GM19397 (cell line): ENCODE measurements around the gene EED.
"Not testable (repeated sequence)": the region's sequence is repeated elsewhere in the genome, so short reads cannot be mapped to it uniquely, and the experiment has no call there.

Source experiments
- ATAC-seq: cut with Tn5 transposase; IDR thresholded peaks from one replicate; pipeline ENCODE4 v1.9.1; 2021; ENCODE audit warnings: mild to moderate bottlenecking, moderate library complexity; ENCODE audit not compliant: unreplicated experiment

EED gene

DNA sequence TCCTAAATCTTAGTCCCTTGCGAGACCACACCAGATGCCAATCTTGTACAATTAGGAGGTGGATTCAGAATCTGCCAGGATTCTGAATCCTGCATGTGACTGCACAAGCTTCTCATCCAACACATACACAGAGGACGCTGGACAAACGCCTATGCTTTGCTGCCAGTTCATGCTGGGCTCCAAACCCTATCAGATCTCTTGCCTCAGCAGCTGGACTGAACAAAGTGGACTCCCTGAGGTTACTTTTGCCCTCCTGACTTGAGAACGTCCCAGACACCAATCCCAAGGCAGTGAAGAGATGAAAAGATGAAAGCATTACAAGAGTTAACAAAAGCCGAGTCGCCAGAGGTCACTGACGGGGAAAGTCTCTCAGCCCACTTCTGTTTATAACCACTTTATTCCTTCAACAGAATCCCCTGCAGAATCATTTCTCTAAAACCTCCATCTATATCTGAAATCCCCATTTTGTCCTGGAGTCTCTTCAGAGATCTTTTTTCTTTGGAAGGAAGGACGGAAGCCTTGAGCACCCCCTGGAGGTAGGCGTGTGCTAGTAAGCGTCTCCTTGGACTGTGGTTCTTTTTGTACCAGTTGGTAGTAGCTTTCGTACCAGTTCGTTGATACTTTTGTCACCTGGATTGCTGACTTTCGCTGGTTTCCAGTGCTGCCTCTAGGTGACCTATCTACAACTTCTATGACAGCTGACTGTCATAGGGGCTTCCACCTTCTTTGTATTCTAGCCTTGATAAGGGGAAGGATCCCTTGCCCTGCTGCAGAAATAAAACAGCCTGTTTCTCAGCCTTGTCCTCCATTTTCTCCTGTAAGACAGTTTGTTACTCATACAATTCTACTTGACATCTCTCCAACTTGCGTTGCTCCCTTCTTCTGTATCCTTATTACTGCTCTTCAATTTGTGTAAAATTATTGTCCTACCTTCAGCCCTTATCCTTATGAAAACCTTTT, 26.1 kb upstream of the EED start:
- ATAC-seq: peak; percentile 39

DNA sequence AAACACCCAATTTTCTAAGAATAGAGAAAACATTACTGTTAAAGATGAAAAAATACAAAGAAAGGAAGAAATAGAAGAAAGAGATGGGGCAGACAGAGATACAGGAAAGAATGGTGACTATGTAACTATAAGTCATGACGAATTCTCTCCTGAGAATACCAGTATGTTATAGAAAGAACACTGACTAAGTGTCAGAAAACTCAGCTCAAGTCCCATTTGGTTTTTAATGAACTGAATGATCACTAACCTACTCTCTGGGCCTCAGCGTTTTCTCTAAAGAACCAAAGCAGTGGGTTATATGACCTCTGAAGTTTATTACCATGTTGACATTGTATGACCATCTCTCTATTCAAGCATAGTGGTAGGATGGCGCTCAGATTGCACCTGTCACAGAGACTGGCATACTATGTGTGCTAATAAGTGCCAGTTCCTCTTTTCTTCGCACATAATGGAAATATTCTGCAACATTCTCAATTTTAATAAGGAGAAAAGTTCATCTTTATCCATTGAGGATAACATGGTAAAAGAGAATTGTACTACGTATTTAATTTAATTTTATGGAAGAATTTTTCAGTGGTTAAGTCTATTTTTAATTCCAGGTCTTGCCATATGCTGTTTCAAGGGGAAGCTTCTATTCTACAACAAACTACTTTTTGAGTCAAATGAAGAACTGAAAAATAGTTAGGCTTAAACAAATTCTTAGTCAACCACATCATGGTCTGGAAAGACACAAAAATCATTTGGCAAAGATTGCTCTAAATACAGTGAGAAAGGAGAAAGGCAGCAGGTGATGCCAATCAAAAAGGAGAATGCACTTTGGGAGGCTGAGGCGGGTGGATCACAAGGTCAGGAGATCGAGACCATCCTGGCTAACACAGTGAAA, 25.0 kb upstream of the EED start:
- ATAC-seq: peak; percentile 72

DNA sequence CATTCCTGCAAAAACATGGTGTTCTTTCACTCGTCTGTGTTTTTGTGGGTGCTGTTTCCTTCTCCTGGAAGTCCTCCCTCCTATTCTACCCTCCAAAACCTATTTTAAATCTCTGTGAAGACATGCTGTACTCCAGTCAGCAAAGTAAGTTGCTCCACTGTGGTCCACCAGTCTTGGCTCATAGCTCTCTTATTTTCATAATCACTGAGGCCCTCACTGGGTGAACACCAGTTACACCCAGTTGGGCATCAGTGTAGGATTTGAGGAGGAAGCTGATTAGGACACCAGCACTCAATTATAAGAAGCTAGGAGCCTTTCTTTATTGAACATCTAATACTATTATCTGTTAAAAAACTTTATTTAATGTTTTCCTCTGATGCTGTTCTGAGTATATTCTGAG, 23.9 kb upstream of the EED start:
- ATAC-seq: no peak

- ATAC-seq: no peak
Observed at GRCh38 chr11:86222081-86222480, 22.5 kb upstream of the EED start.

DNA sequence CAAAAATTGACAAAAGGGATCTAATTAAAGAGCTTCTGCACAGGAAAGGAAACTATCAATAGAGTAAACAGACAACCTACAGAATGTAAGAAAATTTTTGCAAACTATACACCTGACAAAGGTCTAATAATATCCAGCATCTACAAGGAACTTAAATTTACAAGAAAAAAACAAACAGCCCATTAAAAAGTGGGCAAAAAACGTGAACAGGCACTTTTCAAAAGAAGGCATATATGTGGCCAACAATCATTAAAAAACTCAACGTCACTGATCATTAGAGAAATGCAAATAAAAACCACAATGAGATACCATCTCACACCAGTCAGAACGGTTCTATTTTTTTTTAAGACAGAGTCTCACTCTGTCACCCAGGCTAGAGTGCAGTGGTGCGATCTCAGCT, 20.0 kb upstream of the EED start:
- ATAC-seq: not testable (repeated sequence)

DNA sequence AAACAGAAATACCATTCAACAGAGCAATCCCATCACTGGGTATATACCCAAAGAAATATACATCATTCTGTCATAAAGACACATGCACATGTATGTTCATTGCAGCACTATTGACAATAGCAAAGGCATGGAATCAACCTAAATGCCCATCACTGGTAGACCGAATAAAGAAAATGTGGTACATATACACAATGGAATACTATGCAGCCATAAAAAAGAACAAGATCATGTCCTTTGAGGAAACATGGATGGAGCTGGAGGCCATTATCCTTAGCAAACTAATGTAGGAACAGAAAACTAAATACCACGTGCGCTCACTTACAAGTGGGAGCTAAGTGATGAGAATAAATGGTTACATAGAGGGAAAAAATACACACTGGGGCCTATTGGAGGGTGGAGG, 19.2 kb upstream of the EED start:
- not testable (repeated sequence) for ATAC-seq

GRCh38 chr11:86228269-86229038, 16.1 kb upstream of the EED start:
- no peak for ATAC-seq

DNA sequence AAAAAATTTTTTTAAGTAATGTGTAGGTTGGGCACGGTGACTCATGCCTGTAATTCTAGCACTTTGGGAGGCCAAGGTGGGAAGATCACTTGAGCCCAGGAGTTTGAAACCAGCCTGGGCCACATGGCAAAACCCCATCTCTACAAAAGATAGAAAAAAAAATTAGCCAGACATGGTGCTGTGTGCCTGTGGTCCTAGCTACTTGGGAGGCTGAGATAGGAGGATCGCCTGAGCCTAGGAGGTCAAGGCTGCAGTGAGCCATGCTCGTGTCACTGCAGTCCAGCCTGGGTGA, 15.6 kb upstream of the EED start:
- not testable (repeated sequence) for ATAC-seq

- no peak for ATAC-seq
Observed at GRCh38 chr11:86230179-86230804, 14.3 kb upstream of the EED start.

GRCh38 chr11:86230921-86231434, 13.6 kb upstream of the EED start:
- ATAC-seq: no peak

DNA sequence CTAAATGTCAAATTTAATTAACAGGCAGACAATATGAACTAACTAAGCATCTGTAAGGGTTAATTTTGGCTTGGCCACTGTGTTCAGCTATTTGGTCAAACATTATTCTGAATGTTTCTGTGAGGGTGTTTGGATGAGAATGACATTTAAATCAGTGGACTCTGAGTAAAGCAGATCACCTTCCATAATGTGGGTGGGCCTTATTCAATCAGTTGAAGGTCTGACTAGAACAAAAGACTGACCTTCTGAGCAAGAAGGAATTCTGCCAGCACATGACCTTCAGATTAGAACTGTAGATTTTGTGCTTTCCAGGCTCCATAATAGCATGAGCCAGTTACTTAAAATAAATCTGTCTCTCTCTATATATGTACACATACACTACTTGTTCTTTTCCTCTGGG, 12.0 kb upstream of the EED start:
- ATAC-seq: no peak

DNA sequence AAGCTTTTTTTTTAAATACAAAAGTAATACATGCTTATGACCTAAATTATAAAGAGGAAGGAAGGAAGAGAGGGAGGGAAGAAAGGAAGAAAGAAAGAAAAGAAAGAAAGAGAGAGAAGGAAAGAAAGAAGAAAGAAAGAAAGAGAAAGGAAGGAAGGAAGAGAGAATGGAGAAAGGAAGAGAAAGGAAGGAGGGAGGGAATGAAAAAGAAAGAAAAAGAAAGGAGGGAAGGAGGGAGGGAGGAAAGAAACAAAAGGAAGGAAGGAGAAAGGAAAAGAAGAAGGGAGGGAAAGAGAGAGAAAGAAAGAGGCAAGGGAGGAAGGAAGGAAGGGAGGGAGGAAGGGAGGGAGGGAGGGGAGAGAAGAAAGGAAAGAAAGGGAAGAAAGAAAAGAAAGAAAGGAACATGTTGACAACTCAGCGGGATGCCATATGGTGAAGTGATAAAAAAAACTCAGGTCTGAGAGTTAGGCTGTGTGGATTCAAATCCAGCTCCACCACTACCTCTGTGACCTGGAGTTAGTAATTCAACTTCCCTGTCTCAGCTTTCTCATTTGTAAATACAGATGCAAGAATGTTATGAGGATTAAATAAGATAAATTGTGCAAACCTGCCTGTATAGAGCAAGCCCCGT, 9.6 kb upstream of the EED start:
- ATAC-seq: no peak

- ATAC-seq: no peak
Observed at GRCh38 chr11:86237267-86237804, 7.2 kb upstream of the EED start.

DNA sequence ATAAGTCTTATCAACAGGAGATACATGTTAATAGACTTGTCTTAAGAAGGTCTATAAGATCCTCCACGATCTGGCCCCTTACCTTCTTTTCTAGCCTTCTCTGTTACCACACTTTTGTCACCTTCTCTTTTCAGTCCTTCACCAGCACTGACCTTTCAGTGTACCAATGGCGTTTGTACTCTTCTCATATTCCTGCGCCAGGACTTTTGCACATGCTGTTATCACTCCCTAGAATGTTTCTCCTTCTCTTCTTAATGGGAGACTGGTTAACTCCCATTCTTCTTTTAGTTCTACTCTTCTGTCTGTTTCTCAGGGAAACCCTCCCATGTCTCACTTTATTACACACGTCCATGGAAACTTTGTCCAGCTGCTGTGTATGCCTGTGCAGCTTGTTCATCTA, 4.4 kb upstream of the EED start:
- no peak for ATAC-seq

- ATAC-seq: no peak
Observed at GRCh38 chr11:86241956-86242535, 2.5 kb upstream of the EED start.

GRCh38 chr11:86243396-86243795, 1.2 kb upstream of the EED start:
- no peak for ATAC-seq

DNA sequence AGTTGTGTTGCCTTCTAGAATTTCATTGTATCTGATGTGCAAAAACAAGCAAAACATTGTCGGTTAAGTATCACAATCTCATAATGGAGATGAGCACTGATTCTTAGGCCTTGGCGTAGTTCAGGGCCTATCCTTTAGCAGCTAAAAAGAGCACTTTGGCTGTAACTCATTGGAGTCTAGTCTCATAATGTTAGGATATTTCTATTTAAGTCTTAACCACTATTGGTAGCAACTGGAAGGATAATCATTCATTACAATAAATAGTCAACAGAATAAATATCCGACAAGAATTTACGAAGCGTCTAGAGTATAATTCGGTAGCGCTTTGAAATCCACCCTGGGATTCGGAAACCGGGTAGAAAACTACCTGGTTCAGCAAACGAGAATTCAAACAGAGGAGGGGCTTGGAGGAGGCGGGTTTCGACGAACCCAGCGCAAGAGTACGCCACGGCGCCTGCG, 461 bp upstream of the EED start:
- peak; percentile 70 for ATAC-seq

DNA sequence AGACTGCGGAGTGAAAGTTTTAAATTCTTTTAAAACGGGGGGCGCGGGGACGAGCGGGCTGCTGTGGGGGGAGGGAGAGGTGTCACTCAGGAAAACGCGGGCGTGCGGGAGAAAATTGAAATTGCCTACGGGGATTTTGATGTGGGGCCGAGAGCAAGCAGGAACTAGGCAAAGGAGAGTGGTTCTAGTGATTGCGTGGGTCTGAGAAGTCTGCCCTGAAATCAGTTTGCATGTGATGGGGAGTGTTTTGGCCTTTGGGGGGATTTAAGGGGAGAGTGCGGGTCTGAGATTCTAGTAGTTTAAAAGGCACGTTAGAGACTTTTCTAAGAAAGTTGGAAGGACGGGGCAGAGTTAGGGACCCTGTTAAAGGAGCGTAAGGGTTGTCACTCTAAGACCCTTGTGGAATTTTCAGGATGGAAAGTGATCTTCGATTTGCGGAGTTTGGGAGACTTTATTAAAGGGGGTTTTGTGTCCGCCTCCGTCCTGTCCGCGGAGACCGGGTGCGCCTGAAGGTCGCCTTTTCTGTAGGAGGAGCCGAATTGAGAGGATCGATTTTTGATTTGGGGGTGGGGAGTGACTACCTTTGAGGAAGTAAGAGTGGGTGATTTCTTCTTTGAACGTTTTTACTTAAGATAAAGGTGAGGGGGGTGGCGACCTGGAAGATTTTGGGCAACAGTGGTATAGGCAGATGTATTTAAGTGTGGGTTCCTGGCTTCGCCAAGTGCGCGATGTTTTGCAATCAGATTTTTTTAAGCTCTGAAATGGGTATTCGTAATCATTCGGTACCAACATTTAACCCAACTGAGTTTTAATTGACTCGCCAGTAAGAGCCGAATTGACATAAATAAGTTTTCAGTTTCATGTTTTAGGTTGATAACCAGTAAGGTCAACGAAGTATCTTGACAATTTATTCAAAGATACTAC, 1.1 kb downstream of the EED start:
- no peak for ATAC-seq
